Occipital lobe (tissue), 2 donors: Measurements from ENCODE around the gene ELL2. TPM values are rescaled to one million over a fixed set of nuclear protein-coding genes. Genes with fewer than 3 reads are reported as not detected.
"Not testable (repeated sequence)": the region's sequence is repeated elsewhere in the genome, so short reads cannot be mapped to it uniquely, and the experiment has no call there.

Experiments
- DNase-seq: peaks from one replicate; lab custom pipeline; 2025; lab: John Stamatoyannopoulos, UW
- total RNA-seq: library from RNA; depleted of rRNA; stranded (reverse); fragments of >200 nt; gene quantifications from one replicate; pipeline ENCODE4 v1.2.3, GENCODE V29; 2014

ELL2 gene
- total RNA-seq, 1 donor from 2014 or later = 35.6 TPM

- no peak for DNase-seq
These were observed 30.4 kb downstream of the ELL2 start for GRCh38 chr5:95931079-95931833.

DNA sequence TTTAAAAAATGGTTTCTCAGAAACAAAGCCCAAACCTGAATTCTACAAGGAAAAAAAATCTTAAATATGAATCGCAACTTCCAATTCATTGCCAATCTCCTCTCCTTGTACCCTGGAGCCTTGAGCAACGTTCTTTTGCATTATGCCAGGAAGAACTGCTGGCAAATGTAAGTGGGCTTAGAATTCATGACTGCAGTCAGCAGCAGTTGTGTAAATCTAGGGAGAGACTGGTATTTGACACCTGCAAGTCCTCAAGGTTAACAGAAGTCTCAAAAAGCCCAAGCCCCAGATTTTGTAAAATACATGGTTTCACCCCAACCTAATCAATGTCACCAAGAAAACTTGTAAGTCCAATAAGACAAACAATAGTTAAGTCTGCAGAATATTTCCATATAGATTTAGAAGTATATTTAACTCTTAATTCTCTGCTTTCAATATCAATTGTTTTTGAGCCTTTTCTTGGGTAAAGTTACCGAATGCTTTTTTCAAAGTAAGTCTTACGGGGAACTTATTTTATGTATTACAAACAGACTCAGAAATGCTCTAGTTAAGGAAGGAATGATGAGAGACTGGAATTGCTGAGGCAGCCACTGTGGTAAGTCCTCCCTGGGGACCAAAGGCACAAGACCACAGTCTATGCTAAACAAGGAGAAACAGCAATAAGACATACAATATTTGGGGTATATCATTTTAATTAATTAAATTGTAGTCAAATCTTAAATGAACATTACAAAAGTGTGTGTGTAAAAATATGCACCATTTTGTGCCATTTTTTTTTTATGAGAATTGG, 31.3 kb downstream of the ELL2 start:
- no peak for DNase-seq

DNA sequence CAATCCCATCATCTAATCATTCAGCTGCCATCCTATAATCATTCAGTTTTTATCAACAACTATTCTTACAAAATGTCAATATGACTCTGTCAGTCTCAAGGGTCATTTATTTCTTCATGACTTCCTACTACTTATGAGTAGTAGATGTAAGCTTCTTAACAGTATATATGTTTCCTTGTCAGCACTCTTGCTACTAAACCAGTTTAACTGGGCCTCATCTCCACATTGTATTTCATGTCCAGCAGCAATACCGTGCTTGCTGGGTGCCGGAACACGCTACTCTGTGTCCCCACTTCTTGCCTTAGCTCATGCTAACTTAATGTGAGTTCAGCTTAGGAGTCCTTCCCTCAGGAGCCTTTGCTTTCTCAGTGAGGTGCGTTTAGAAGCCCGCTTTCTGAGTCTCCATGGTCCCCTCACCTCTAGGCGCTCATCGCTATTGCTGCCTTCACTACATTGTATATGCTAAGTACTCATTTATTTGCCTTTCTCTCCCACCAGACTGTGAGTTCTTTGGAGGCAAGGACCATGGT, 32.9 kb downstream of the ELL2 start:
- no peak for DNase-seq

- no peak for DNase-seq
These were observed 33.5 kb downstream of the ELL2 start for GRCh38 chr5:95927927-95928723.

GRCh38 chr5:95927300-95927699, 34.4 kb downstream of the ELL2 start:
- not testable (repeated sequence) for DNase-seq

- DNase-seq = no peak
These were observed 35.7 kb downstream of the ELL2 start for GRCh38 chr5:95925939-95926338.

GRCh38 chr5:95925378-95925744, 36.3 kb downstream of the ELL2 start:
- DNase-seq = no peak

- no peak for DNase-seq
These were observed 36.8 kb downstream of the ELL2 start for GRCh38 chr5:95924720-95925377.

- no peak for DNase-seq
These were observed 37.6 kb downstream of the ELL2 start for GRCh38 chr5:95923918-95924544.

- no peak for DNase-seq
These were observed 38.9 kb downstream of the ELL2 start for GRCh38 chr5:95922798-95923197.

- no peak for DNase-seq
These were observed 40.1 kb downstream of the ELL2 start for GRCh38 chr5:95921501-95921900.

DNA sequence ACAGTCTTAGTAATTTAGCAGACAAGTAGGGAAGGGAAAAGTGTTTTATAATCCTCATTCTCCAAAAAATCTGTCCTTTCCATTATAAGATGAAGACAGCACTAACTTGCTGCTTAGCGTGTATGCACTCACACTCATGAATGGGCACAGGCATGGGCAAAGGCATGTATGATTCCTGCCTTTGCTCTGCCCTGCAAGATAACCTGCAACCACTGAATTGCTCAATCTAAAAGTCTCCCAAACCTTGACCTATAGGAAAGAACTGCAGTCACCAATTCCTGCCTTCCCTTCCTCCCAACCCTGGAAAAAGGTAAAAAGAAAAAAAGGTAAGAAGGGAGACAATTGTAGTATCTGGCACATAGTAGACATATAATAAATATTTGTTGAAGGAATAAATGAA, 40.8 kb downstream of the ELL2 start:
- no peak for DNase-seq

GRCh38 chr5:95919658-95920057, 42.0 kb downstream of the ELL2 start:
- no peak for DNase-seq

DNA sequence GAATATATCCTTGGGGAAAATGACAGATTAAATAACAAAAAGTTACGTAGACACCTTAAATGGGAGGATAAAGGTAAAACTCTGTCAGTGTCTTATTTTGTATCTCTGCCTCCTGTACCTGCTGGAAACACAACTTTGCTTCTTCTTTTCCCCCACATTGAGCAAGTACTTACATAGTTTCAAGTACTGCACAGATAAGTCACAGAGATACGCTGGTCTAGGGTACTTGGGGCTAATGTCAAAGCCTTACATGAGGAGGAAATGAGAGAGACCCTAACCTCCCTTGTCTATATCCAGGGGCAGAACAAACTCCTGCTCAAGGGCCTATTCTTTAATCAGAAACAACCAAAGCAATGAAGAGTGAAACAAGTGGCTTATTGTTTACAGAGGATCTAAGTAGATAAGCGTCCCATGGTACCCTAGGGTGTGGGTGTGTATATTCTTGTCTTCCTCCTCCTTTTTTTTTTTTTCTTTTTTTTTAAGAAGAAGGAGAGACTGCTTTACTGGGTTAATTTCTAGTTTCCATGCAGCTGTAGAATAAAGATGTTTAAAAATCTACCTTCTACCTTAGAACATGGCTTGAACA, 43.1 kb downstream of the ELL2 start:
- DNase-seq = no peak

DNA sequence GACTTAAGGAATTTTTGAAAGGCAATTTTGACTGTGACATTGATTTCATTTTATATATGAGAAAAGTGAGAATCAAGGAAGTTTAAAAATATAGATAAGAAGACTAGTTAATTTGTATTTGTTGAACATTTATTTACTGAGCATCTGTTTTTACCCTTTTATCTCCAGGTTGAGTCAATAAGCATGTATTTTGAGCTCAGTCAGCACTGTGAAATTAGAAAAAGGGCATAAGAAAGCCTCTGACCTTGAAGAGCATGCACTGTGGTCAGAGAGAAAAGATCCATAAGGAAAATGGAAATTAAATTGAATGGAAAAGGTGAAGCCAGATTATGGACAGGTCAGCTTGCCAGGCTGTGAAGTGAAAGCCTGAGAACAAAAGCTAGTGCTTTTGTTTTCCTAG, 44.4 kb downstream of the ELL2 start:
- DNase-seq = no peak

DNA sequence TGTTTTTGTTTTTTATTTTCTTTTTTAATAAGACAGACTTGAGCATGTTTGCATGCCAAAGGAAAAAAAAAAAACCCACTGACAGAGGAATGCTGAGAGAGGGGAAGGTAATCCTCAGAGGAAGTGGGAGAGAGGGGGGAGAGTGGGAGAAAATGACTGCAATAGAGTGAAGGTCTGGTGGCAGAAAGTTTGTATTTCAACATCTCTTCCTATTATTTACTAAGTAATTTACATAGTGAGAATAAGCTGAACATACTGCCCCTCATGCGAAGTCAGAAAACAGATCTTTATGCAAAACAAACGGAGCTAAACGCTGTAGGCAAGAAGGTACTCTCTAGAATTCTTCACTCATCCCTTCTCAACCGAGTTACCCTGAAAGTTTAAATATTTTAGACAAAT, 45.0 kb downstream of the ELL2 start:
- no peak for DNase-seq

- no peak for DNase-seq
These were observed 45.5 kb downstream of the ELL2 start for GRCh38 chr5:95915999-95916686.

- DNase-seq = no peak
These were observed 48.0 kb downstream of the ELL2 start for GRCh38 chr5:95913663-95914062.

DNA sequence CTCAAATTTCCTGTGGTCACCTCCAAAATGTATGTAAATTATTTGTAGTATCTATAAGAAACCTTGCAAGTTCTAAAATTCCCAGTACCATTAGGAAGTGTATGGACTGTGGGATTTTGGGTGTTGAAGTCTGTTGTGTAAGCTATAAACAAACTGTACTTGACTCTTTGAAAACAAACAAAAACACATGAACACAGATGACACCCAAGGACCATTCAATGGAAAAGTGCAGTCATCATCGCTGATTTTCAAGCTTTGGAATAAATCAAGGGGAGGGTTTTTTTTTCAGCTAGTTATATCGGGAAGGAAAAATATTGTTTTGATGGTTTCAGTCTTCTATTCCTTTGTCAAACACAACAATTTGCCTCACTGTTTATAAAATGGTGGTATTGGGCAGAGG, 49.6 kb downstream of the ELL2 start:
- no peak for DNase-seq

DNA sequence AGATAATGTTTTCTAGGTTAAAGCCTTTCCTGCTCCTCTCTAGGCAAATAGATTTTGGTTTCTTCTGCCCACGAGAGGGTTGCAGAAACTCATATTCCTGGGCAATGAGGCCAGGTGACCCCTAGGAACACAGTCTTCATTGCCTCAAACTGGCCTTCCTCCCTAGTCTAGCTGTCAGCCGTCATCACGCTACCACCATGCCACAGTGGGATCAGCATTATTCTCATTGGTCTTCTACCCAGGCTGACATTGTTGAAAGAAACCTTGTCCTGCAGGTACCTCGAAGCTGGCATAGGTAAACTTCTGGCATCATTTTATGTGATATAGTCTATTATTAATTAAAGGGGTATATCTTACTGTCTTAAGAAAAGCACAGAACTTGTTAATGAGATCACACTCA, 51.1 kb downstream of the ELL2 start:
- DNase-seq = no peak
